HCT116 (cell line): ENCODE data around the gene IRX2. TPM values are rescaled to one million over a fixed set of nuclear protein-coding genes. Genes with fewer than 3 reads are reported as not detected.

Experiments
- ATAC-seq: fragments of 200-7000 bp; cut with Tn5 transposase; 2 replicates; pipeline ENCODE4 v1.9.1; 2020; ENCODE audit warnings: mild to moderate bottlenecking, moderate library complexity
- BruUV-seq: library from RNA; stranded (reverse); fragments of 400-500 nt; replicated peaks from 2 replicates; lab custom pipeline; 2021; lab: Mats Ljungman, UMichigan
- CTCF ChIA-PET: fragments of 300-600 bp; sonication (Branson Sonifier 250); formaldehyde crosslinking; loops from one replicate; lab custom pipeline; 2021; ENCODE audit warnings: antibody characterized with exemption; lab: Charles Lee
- POLR2A ChIA-PET: fragments of 300-600, 350-600 bp; sonication (Branson Sonifier 250); formaldehyde crosslinking; loops from one replicate; lab custom pipeline; 2021; ENCODE audit warnings: antibody characterized with exemption; lab: Charles Lee
- RAD21 ChIA-PET, 2 experiments: fragments of 300-600 bp; sonication (Branson Sonifier 250); formaldehyde crosslinking; loops; one replicate each; lab custom pipeline; 2023; ENCODE audit warnings: low total read pairs in 2 of 2; ENCODE audit not compliant: uncharacterized antibody in 2 of 2, unreplicated experiment in 2 of 2, low non-redundant PET in 1 of 2; lab: Charles Lee
- DNase-seq: peaks from one replicate; pipeline ENCODE4 v3.0.0-alpha.2; 2010; ENCODE audit warnings: low read depth, low spot score
- H2AFZ ChIP-seq: fragments of 200-600 bp; shearing (Covaris generic), sonication (generic); 2 replicates; pipeline ENCODE4 v1.6.1; 2017; ENCODE audit warnings: low read depth, mixed run types, mixed read lengths, antibody characterized with exemption, low read length; ENCODE audit not compliant: poor library complexity, severe bottlenecking
- H3K27ac ChIP-seq: 2 replicates; pipeline ENCODE4 v1.5.1; 2012; ENCODE audit warnings: low read depth, low read length
- H3K27me3 ChIP-seq: fragments of 200-600 bp; sonication (generic); 2 replicates; pipeline ENCODE4 v1.6.1; 2016; ENCODE audit warnings: mixed run types, low read length, mixed read lengths; ENCODE audit not compliant: insufficient read depth
- H3K36me3 ChIP-seq, 2 experiments: fragments of 200-500 bp in 1 of 2; fragments of 200-600 bp in 1 of 2; sonication (Bioruptor generic) in 1 of 2; sonication (generic) in 1 of 2; 2 replicates each; pipeline versions ENCODE4 v1.5.1 to v1.6.1; 2014 to 2016; ENCODE audit warnings: low read length in 2 of 2, inconsistent platforms in 1 of 2, mixed read lengths in 1 of 2, mixed run types in 1 of 2; ENCODE audit not compliant: insufficient read depth in 2 of 2, control insufficient read depth in 1 of 2
- H3K4me1 ChIP-seq, 2 experiments: fragments of 200-600 bp in 1 of 2; sonication (generic) in 1 of 2; 2 replicates each; pipeline versions ENCODE4 v1.5.1 to v1.6.1; 2012 to 2017; ENCODE audit warnings: low read length in 2 of 2, inconsistent platforms in 1 of 2, mild to moderate bottlenecking in 1 of 2, mixed read lengths in 1 of 2, mixed run types in 1 of 2, moderate library complexity in 1 of 2; ENCODE audit not compliant: insufficient read depth in 2 of 2, control insufficient read depth in 1 of 2
- H3K4me2 ChIP-seq: fragments of 200-600 bp; sonication (generic); 2 replicates; pipeline ENCODE4 v1.6.1; 2017; ENCODE audit warnings: mixed run types, low read length, mixed read lengths
- H3K4me3 ChIP-seq, 2 experiments: fragments of 200-600 bp in 1 of 2; sonication (generic) in 1 of 2; replicated peaks in 1 of 2; 2 replicates each; pipeline ENCODE4 v1.5.1; 2011 to 2016; ENCODE audit warnings: low read length in 2 of 2, control low read depth in 1 of 2, low read depth in 1 of 2, mild to moderate bottlenecking in 1 of 2, mixed read lengths in 1 of 2, mixed run types in 1 of 2
- H3K79me2 ChIP-seq: fragments of 200-600 bp; sonication (generic); 2 replicates; pipeline ENCODE4 v1.6.1; 2017; ENCODE audit warnings: mild to moderate bottlenecking, mixed run types, low read length, moderate library complexity, mixed read lengths; ENCODE audit not compliant: insufficient read depth
- H3K9ac ChIP-seq: fragments of 200-600 bp; sonication (generic); 2 replicates; pipeline ENCODE4 v1.6.1; 2016; ENCODE audit warnings: low read length, mixed read lengths
- H3K9me2 ChIP-seq: fragments of 200-600 bp; sonication (generic), shearing (Covaris generic); 2 replicates; pipeline ENCODE4 v1.6.1; 2017; ENCODE audit warnings: mixed run types, mild to moderate bottlenecking, moderate library complexity; ENCODE audit not compliant: insufficient read depth
- H3K9me3 ChIP-seq, 2 experiments: fragments of 200-500 bp in 1 of 2; fragments of 200-600 bp in 1 of 2; sonication (Bioruptor generic) in 1 of 2; sonication (generic) in 1 of 2; 2 replicates each; pipeline ENCODE4 v1.6.1; 2014 to 2017; ENCODE audit warnings: low read length in 2 of 2, mixed read lengths in 2 of 2, inconsistent platforms in 1 of 2, low read depth in 1 of 2, mild to moderate bottlenecking in 1 of 2, mixed run types in 1 of 2, moderate library complexity in 1 of 2; ENCODE audit not compliant: control insufficient read depth in 1 of 2, insufficient read depth in 1 of 2
- H4K20me1 ChIP-seq: fragments of 200-600 bp; sonication (generic), shearing (Covaris generic); 2 replicates; pipeline ENCODE4 v1.6.1; 2017; ENCODE audit warnings: mixed run types, mild to moderate bottlenecking, moderate library complexity; ENCODE audit not compliant: insufficient read depth
- ATF3 ChIP-seq: IDR thresholded peaks from 2 replicates; pipeline ENCODE4 v1.6.1; 2012
- CBX3 ChIP-seq: IDR thresholded peaks from 2 replicates; pipeline ENCODE4 v1.6.1; 2012; ENCODE audit warnings: low read depth
- EGR1 ChIP-seq: IDR thresholded peaks from 2 replicates; pipeline ENCODE4 v1.6.1; 2012; ENCODE audit warnings: low read depth
- ELF1 ChIP-seq: IDR thresholded peaks from 2 replicates; pipeline ENCODE4 v1.6.1; 2012; ENCODE audit warnings: low read depth, borderline replicate concordance
- EZH2 ChIP-seq: fragments of 200-600 bp; sonication (generic); IDR thresholded peaks from 2 replicates; pipeline ENCODE4 v1.6.1; 2017; ENCODE audit warnings: antibody characterized with exemption, mixed run types
- EZH2phosphoT487 ChIP-seq: fragments of 200-600 bp; IDR thresholded peaks from 2 replicates; pipeline ENCODE4 v1.6.1; 2018; ENCODE audit warnings: antibody characterized with exemption, borderline replicate concordance
- FOSL1 ChIP-seq: IDR thresholded peaks from 2 replicates; pipeline ENCODE4 v1.6.1; 2012; ENCODE audit warnings: low read depth
- JUND ChIP-seq: IDR thresholded peaks from 2 replicates; pipeline ENCODE4 v1.6.1; 2012
- POLR2AphosphoS5 ChIP-seq: IDR thresholded peaks from 2 replicates; pipeline ENCODE4 v1.6.1; 2011; ENCODE audit warnings: mild to moderate bottlenecking, low read depth, low read length, moderate library complexity
- RAD21 ChIP-seq: IDR thresholded peaks from 2 replicates; pipeline ENCODE4 v1.6.1; 2012; ENCODE audit warnings: low read depth, mild to moderate bottlenecking
- SIN3A ChIP-seq: IDR thresholded peaks from 2 replicates; pipeline ENCODE4 v1.6.1; 2012; ENCODE audit warnings: low read depth
- SP1 ChIP-seq: IDR thresholded peaks from 2 replicates; pipeline ENCODE4 v1.6.1; 2012; ENCODE audit warnings: low read depth
- SRF ChIP-seq: IDR thresholded peaks from 2 replicates; pipeline ENCODE4 v1.6.1; 2012; ENCODE audit warnings: low read depth
- TCF7L2 ChIP-seq: IDR thresholded peaks from 2 replicates; pipeline ENCODE4 v1.7.0; 2011; ENCODE audit warnings: borderline replicate concordance, inconsistent platforms; ENCODE audit not compliant: insufficient read depth, insufficient read length; ENCODE audit errors: extremely low read depth
- ZFX ChIP-seq: fragments of 450-650 bp; IDR thresholded peaks from 2 replicates; pipeline ENCODE4 v1.6.1; 2017
- ZNF274 ChIP-seq: fragments of 200-500 bp; sonication (Bioruptor generic); IDR thresholded peaks from 2 replicates; pipeline ENCODE4 v1.6.1; 2014; ENCODE audit warnings: mild to moderate bottlenecking, low read depth, low read length, inconsistent platforms
- intact Hi-C: fragments of 100-400 bp; cut with micrococcal nuclease; formaldehyde crosslinking; loops from 2 replicates; pipeline ENCODE4 v1.10.0; 2022
- total RNA-seq: library from RNA; stranded (reverse); gene quantifications from one replicate; pipeline ENCODE4 v1.2.1, GENCODE V29; 2021; ENCODE audit not compliant: unreplicated experiment
- TF ChIP-seq, protein P1 (sequence below): IDR thresholded peaks from 2 replicates; pipeline ENCODE4 v1.6.1; 2011; ENCODE audit warnings: mild to moderate bottlenecking, low read length, moderate library complexity; ENCODE audit not compliant: insufficient replicate concordance; ENCODE audit errors: extremely low read depth
- TF ChIP-seq, protein P2 (sequence below): IDR thresholded peaks from 2 replicates; pipeline ENCODE4 v1.6.1; 2012; ENCODE audit warnings: low read depth

IRX2 gene
- total RNA-seq, 1 experiment from 2014 or later = not detected

DNA sequence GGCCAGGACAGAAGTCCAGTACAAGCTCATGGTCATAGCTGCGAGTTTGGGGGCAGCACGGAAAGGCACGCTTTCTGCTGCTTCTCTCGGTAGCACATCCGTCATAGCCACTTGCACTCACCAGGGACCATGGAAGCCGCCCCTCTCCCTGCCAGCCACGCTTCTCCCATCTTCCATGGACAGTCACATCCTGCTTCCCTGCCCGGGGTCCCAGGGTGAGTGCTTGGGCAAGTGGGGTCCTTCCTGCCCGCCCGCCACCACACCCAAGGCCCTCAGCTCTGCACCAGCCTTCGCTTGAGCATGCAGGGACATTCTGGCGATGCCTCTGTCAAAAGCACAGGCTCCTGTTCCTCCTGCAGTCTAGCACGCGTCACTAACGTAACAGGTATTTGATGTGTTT lies 13.1 kb upstream of the IRX2 start:
- BruUV-seq = no TSS peak
- no peak for TF ChIP-seq ELF1
- no peak for TF ChIP-seq EGR1
- no peak for TF ChIP-seq ZNF274
- no peak for TF ChIP-seq ZFX
- no peak for TF ChIP-seq JUND
- TF ChIP-seq TCF7L2 = no peak
- no peak for TF ChIP-seq SIN3A
- TF ChIP-seq ATF3 = no peak
- TF ChIP-seq SRF = no peak
- no peak for TF ChIP-seq EZH2
- TF ChIP-seq CBX3 = no peak
- TF ChIP-seq, protein P1, sequence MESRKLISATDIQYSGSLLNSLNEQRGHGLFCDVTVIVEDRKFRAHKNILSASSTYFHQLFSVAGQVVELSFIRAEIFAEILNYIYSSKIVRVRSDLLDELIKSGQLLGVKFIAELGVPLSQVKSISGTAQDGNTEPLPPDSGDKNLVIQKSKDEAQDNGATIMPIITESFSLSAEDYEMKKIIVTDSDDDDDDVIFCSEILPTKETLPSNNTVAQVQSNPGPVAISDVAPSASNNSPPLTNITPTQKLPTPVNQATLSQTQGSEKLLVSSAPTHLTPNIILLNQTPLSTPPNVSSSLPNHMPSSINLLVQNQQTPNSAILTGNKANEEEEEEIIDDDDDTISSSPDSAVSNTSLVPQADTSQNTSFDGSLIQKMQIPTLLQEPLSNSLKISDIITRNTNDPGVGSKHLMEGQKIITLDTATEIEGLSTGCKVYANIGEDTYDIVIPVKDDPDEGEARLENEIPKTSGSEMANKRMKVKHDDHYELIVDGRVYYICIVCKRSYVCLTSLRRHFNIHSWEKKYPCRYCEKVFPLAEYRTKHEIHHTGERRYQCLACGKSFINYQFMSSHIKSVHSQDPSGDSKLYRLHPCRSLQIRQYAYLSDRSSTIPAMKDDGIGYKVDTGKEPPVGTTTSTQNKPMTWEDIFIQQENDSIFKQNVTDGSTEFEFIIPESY = no peak
- TF ChIP-seq SP1 = no peak
- TF ChIP-seq POLR2AphosphoS5 = no peak
- TF ChIP-seq, protein P2, sequence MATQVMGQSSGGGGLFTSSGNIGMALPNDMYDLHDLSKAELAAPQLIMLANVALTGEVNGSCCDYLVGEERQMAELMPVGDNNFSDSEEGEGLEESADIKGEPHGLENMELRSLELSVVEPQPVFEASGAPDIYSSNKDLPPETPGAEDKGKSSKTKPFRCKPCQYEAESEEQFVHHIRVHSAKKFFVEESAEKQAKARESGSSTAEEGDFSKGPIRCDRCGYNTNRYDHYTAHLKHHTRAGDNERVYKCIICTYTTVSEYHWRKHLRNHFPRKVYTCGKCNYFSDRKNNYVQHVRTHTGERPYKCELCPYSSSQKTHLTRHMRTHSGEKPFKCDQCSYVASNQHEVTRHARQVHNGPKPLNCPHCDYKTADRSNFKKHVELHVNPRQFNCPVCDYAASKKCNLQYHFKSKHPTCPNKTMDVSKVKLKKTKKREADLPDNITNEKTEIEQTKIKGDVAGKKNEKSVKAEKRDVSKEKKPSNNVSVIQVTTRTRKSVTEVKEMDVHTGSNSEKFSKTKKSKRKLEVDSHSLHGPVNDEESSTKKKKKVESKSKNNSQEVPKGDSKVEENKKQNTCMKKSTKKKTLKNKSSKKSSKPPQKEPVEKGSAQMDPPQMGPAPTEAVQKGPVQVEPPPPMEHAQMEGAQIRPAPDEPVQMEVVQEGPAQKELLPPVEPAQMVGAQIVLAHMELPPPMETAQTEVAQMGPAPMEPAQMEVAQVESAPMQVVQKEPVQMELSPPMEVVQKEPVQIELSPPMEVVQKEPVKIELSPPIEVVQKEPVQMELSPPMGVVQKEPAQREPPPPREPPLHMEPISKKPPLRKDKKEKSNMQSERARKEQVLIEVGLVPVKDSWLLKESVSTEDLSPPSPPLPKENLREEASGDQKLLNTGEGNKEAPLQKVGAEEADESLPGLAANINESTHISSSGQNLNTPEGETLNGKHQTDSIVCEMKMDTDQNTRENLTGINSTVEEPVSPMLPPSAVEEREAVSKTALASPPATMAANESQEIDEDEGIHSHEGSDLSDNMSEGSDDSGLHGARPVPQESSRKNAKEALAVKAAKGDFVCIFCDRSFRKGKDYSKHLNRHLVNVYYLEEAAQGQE = no peak
- no peak for TF ChIP-seq EZH2phosphoT487
- no peak for TF ChIP-seq FOSL1
- TF ChIP-seq RAD21 = no peak
- DNase-seq (no peak), ATAC-seq (no peak)
- Histone ChIP-seq H3K36me3 (no peaks in the 10 kb centered on the region), H3K27me3 (no peaks in the 10 kb centered on the region), H2AFZ (no peak overlapping the region), H3K79me2 (no peaks in the 10 kb centered on the region), H3K4me3 (no peak overlapping the region), H3K9me3 (peaks cover 3 to 21% of the 10 kb centered on the region in 2 experiments; a peak in 3 of 4 replicates), H3K27ac (no peak overlapping the region), H4K20me1 (no peaks in the 10 kb centered on the region), H3K9ac (no peak overlapping the region), H3K4me1 (no peaks in the 10 kb centered on the region), H3K9me2 (no peaks in the 10 kb centered on the region), H3K4me2 (no peak overlapping the region)
- CTCF ChIA-PET = no interaction called here
- POLR2A ChIA-PET = no interaction called here
- intact Hi-C loops = no loop called here
- RAD21 ChIA-PET = no interaction called here
